Breast epithelium (tissue), 4 donors: ENCODE results near the gene CPA4. TPM values are rescaled to one million over a fixed set of nuclear protein-coding genes. Genes with fewer than 3 reads are reported as not detected.

Source experiments
- DNase-seq, 2 donors: peaks; one replicate each; pipeline ENCODE4 v3.0.0-alpha.2; 2019; ENCODE audit warnings: low spot score in 2 of 2
- H3K27ac ChIP-seq, 2 donors: fragments of 200-600 bp; sonication (generic) in 1 of 2; one replicate each; pipeline ENCODE4 v1.5.1; 2016 to 2019; ENCODE audit warnings: mild to moderate bottlenecking in 1 of 2
- H3K27me3 ChIP-seq, 2 donors: fragments of 200-600 bp; sonication (generic) in 1 of 2; one replicate each; pipeline versions ENCODE4 v1.5.1 to v1.6.0; 2017 to 2019; ENCODE audit warnings: control low read depth in 1 of 2, mild to moderate bottlenecking in 1 of 2
- H3K36me3 ChIP-seq: fragments of 200-600 bp; one replicate; pipeline ENCODE4 v1.5.1; 2019
- H3K4me1 ChIP-seq, 2 donors: fragments of 200-600 bp; sonication (generic); one replicate each; pipeline ENCODE4 v1.5.1; 2016 to 2019; ENCODE audit warnings: control low read depth in 1 of 2
- H3K4me3 ChIP-seq, 3 donors: fragments of 200-600 bp; sonication (generic); 1 replicate in 2 of 3; 2 replicates in 1 of 3; pipeline ENCODE4 v1.5.1; 2016 to 2019; ENCODE audit warnings: mild to moderate bottlenecking in 3 of 3, moderate library complexity in 2 of 3
- H3K9me3 ChIP-seq, 2 donors: fragments of 200-600 bp; sonication (generic) in 1 of 2; one replicate each; pipeline ENCODE4 v1.5.1; 2016 to 2019; ENCODE audit warnings: control low read depth in 1 of 2
- CTCF ChIP-seq, 3 donors: fragments of 450-650 bp; IDR thresholded peaks; one replicate each; pipeline ENCODE4 v1.5.1; 2016 to 2017; ENCODE audit warnings: antibody characterized with exemption in 3 of 3, mild to moderate bottlenecking in 3 of 3, moderate library complexity in 3 of 3
- POLR2A ChIP-seq: fragments of 450-650 bp; IDR thresholded peaks from one replicate; pipeline ENCODE4 v1.6.1; 2016; ENCODE audit warnings: antibody characterized with exemption, mild to moderate bottlenecking, moderate library complexity
- POLR2AphosphoS5 ChIP-seq, 3 donors: sonication (generic); formaldehyde crosslinking; IDR thresholded peaks; one replicate each; pipeline ENCODE4 v1.6.1; 2017; ENCODE audit warnings: antibody characterized with exemption in 3 of 3
- intact Hi-C: fragments of 100-400 bp; cut with DNase I; formaldehyde crosslinking; loops from one replicate; pipeline ENCODE4 v1.15.1; 2023; ENCODE audit warnings: low total_unique reads
- total RNA-seq, 3 donors: library from RNA; depleted of rRNA; stranded (reverse); fragments of >200 nt; gene quantifications; one replicate each; pipeline ENCODE4 v1.1.0, GENCODE V29; 2016

The CPA4 gene
- total RNA-seq, 3 donors from 2014 or later: 0.98 to 2.0 TPM; not detected in 1

DNA sequence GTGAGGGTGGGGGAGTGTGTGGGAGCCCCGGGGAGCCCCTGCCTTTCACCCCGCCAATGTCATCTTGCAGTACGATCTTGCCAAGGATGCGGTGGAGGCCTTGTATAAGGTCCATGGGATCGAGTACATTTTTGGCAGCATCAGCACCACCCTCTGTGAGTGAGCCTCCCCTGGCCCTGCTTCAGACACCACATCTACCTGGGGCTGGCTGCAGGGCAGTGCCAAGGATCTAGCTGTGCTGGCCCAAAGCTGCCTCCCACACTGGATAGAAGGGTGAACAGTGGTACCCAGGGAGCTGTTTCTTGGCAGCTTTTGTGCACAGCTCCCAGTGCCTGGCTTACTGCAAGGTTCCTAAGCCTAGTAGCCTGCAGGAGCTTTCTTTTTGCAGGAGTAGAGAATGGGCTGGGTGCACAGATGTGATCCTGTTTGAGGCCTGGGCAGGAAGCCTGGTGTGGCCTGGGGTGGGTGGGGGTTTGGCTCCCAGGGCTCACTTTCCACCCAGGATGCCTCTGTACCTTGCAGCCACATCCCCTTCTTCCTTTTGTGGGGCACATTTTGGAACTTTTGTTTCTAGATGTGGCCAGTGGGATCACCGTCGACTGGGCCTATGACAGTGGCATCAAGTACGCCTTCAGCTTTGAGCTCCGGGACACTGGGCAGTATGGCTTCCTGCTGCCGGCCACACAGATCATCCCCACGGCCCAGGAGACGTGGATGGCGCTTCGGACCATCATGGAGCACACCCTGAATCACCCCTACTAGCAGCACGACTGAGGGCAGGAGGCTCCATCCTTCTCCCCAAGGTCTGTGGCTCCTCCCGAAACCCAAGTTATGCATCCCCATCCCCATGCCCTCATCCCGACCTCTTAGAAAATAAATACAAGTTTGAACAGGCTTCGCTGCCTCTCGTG, 75.1 kb downstream of the CPA4 start:
- no peaks in the 10 kb centered on the region for H3K9me3 ChIP-seq

GRCh38 chr7:130369110-130369711, 76.2 kb downstream of the CPA4 start:
- DNase-seq: no peak
- peak overlapping the region; percentile 71 to 78 for H3K27ac ChIP-seq
- TF ChIP-seq POLR2A (no peak), CTCF (IDR thresholded peaks at IDR 0.05) (no peak), POLR2AphosphoS5 (IDR thresholded peaks at IDR 0.05) (peak in 1 of 3 donors; percentile 15)
- intact Hi-C loops: no loop called here
- no peaks in the 10 kb centered on the region for H3K9me3 ChIP-seq
- peaks cover 12 to 30% of the 10 kb centered on the region in 2 donors for H3K4me1 ChIP-seq
- H3K36me3 ChIP-seq: no peaks in the 10 kb centered on the region
- no peak overlapping the region for H3K4me3 ChIP-seq
- H3K27me3 ChIP-seq: no peaks in the 10 kb centered on the region

More for the DNA sequence above, 75.1 kb downstream of the CPA4 start:
- no peak overlapping the region for H3K4me3 ChIP-seq
- no peak for DNase-seq
- no peaks in the 10 kb centered on the region for H3K27me3 ChIP-seq
- intact Hi-C loops: no loop called here
- TF ChIP-seq CTCF (IDR thresholded peaks at IDR 0.05) (no peak), POLR2AphosphoS5 (IDR thresholded peaks at IDR 0.05) (no peak), POLR2A (no peak)
- H3K36me3 ChIP-seq: no peaks in the 10 kb centered on the region
- H3K4me1 ChIP-seq: peaks cover 6 to 27% of the 10 kb centered on the region in 2 donors
- peak overlapping the region in 1 of 2 donors; percentile 78 for H3K27ac ChIP-seq

DNA sequence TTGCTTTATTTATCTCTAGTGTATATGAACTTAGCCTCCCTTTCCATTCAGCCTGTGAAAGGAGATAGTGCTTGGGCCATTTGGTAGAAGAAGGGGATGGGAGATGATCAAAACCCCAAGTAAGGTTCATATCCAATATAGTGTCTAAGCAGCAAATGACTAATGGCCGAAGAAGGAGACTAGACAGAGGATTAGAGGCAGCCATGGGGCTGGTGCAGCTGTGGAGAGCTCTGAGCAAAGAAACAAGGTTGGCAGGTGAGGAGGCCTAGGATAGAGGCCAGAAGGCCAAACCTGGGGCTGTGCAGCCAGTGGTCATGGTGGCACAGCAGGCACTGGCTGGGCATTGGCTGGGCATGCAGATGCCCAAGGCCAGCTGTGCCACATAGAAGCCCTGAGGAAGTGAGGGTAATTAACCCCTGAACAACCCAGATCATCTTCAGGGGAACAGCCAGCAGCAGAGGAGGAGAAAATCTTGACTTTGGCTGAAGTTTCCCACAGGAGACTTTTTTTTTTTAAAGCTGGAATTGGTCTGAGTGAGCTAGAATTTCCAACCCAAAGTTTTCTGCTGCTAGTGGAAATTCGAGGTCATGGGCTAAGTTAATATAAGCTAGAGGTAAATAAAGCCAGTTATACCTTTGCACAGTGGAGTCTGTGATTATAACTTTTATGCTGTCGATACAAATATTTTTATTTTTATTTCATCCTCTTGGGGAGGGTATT, 77.0 kb downstream of the CPA4 start:
- H3K4me1 ChIP-seq: peaks cover 17 to 30% of the 10 kb centered on the region in 2 donors
- TF ChIP-seq POLR2A (no peak), CTCF (IDR thresholded peaks at IDR 0.05) (no peak), POLR2AphosphoS5 (IDR thresholded peaks at IDR 0.05) (no peak)
- intact Hi-C loops: no loop called here
- H3K36me3 ChIP-seq: no peaks in the 10 kb centered on the region
- H3K9me3 ChIP-seq: no peaks in the 10 kb centered on the region
- no peak for DNase-seq
- H3K27me3 ChIP-seq: no peaks in the 10 kb centered on the region
- no peak overlapping the region for H3K4me3 ChIP-seq
- H3K27ac ChIP-seq: peak overlapping the region; percentile 71 to 78

GRCh38 chr7:130371046-130371445, 78.1 kb downstream of the CPA4 start:
- Histone ChIP-seq H3K9me3 (no peaks in the 10 kb centered on the region), H3K36me3 (no peaks in the 10 kb centered on the region), H3K27me3 (no peaks in the 10 kb centered on the region), H3K4me3 (no peak overlapping the region), H3K27ac (peak overlapping the region; percentile 81 to 96), H3K4me1 (peaks cover 17 to 30% of the 10 kb centered on the region in 2 donors)
- no peak for DNase-seq
- intact Hi-C loops: no loop called here
- TF ChIP-seq POLR2AphosphoS5 (IDR thresholded peaks at IDR 0.05): no peak
- TF ChIP-seq POLR2A: no peak
- TF ChIP-seq CTCF (IDR thresholded peaks at IDR 0.05): no peak
